Activated T-helper 17 cell treated with anti-CD3 and anti-CD28 coated beads, Interleukin-2, amount 50 U/mL, for 72 hours (primary cell): ENCODE measurements around the gene ERBB2. TPM values are rescaled to one million over a fixed set of nuclear protein-coding genes. Genes with fewer than 3 reads are reported as not detected.

ENCODE experiments used
- ATAC-seq: fragments of 150-1000 bp; cut with Tn5 transposase; replicated peaks from 2 replicates; pipeline ENCODE4 v1.10.0; 2021; ENCODE audit warnings: mild to moderate bottlenecking, moderate library complexity
- H3K27ac Mint-ChIP-seq: one replicate; pipeline ENCODE4 v1.8.0; 2022; ENCODE audit warnings: mixed read lengths
- H3K27me3 Mint-ChIP-seq: one replicate; pipeline ENCODE4 v1.8.0; 2022; ENCODE audit warnings: mixed read lengths
- H3K36me3 Mint-ChIP-seq: one replicate; pipeline ENCODE4 v1.8.0; 2022; ENCODE audit warnings: low read depth, mild to moderate bottlenecking, mixed read lengths
- H3K4me1 Mint-ChIP-seq: one replicate; pipeline ENCODE4 v1.8.0; 2022; ENCODE audit warnings: mixed read lengths
- H3K4me3 Mint-ChIP-seq: one replicate; pipeline ENCODE4 v1.8.0; 2022; ENCODE audit warnings: mild to moderate bottlenecking, mixed read lengths
- H3K9me3 Mint-ChIP-seq: one replicate; pipeline ENCODE4 v1.8.0; 2022; ENCODE audit warnings: mixed read lengths
- total RNA-seq, 2 donors: library from RNA; stranded (reverse); gene quantifications; one replicate each; pipeline ENCODE4 v1.2.3, GENCODE V29; 2022

ERBB2 gene
- total RNA-seq, 2 donors from 2014 or later = 3.4 to 5.9 TPM

DNA sequence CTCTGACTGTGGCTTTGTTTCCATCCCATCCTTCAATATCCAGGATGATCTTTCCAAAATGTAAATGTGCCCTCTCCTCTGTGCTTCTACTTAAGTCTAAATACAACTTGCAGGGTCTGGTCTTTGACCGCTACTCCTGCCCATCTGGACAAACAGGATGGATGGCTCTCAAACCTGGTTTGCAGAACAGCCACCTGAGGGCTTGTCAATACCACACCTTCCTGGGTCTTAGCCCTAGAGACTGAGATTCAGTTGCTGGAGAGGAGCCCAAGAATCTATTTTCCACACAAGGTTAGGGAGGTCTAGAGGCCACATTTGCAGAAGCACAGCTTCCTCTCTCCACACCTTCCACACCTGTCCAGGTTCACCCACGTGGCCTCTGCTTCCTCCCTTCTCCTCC is 36.0 kb downstream of the ERBB2 start:
- peaks cover 11% of the 10 kb centered on the region for H3K27me3 Mint-ChIP-seq
- H3K27ac Mint-ChIP-seq = no peak overlapping the region
- no peak for ATAC-seq
- H3K36me3 Mint-ChIP-seq = no peaks in the 10 kb centered on the region
- H3K9me3 Mint-ChIP-seq = no peaks in the 10 kb centered on the region
- H3K4me3 Mint-ChIP-seq = no peak overlapping the region
- H3K4me1 Mint-ChIP-seq = peaks cover 5% of the 10 kb centered on the region

GRCh38 chr17:39736319-39737165 is 36.7 kb downstream of the ERBB2 start:
- peaks cover 5% of the 10 kb centered on the region for H3K4me1 Mint-ChIP-seq
- no peak for ATAC-seq

DNA sequence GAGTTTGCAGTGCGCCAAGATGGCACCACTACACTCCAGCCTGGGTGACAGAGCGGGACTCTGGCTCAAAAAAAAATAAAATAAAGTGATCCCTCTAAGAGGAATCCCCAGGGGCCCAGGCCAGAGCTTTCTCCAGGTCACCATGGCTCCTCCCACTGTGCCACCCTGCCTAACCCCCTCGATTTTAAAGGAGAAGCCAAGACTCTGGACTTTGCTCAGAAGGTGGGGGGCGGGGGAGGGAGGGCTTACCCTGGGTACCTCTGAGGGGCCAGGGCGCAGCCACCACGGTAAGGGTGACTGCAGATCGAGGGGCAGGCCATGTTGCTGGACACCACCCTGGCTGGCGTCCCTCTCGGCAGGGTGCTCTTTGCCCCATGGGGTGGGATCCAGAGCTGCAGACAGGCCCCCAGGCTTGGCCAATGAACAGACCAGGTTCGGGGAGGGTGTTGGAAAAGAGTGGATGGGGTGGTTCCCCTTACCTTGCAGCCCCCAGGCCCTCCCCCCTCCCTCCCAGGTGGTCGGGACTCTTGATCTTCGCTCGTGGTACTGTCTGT is 37.4 kb downstream of the ERBB2 start:
- Mint-ChIP-seq H3K27me3 (peaks cover 11% of the 10 kb centered on the region), H3K27ac (no peak overlapping the region), H3K4me1 (peaks cover 5% of the 10 kb centered on the region), H3K4me3 (no peak overlapping the region), H3K36me3 (no peaks in the 10 kb centered on the region), H3K9me3 (no peaks in the 10 kb centered on the region)
- ATAC-seq = no peak

More at GRCh38 chr17:39736319-39737165, 36.7 kb downstream of the ERBB2 start:
- Mint-ChIP-seq H3K27ac (no peak overlapping the region), H3K9me3 (no peaks in the 10 kb centered on the region), H3K27me3 (peaks cover 11% of the 10 kb centered on the region), H3K36me3 (no peaks in the 10 kb centered on the region), H3K4me3 (no peak overlapping the region)

DNA sequence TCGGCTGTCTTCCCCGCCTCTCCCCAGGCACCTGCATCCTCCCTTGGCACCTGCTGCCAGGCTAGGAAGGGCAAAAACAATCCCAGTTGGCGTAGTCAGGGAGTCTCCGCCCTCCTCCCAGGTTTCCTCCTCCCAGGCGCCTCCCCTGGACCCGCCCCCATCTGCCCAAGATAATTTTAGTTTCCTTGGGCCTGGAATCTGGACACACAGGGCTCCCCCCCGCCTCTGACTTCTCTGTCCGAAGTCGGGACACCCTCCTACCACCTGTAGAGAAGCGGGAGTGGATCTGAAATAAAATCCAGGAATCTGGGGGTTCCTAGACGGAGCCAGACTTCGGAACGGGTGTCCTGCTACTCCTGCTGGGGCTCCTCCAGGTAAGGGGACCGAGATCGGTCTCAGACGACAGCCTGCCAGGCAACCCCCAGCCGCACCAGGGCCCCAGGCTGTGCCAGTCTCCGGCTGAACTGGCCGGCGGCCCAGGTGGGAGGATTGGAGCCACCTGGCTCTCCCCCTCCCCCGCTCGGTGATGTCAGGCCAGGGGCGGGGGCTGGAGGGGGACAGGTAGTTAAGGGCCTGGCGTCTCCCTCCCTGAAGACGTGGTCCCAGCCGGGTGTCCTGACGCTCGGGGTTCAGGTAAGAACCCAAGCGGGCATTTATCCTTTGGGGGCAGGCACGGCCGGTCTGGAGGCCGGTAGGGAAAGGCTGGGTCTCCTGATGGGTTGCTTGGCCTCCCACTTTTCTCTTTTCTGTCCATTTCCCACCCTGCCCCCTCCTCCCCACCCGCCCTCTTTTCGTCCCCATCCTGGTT is 38.1 kb downstream of the ERBB2 start, which contains the start of gene GRB7:
GRB7 (plus strand) TSS at position 179 of the 808 bp plus-strand sequence. CDS start 4,364 bp downstream, outside the sequence.
- H3K27me3 Mint-ChIP-seq = peaks cover 11% of the 10 kb centered on the region
- H3K4me3 Mint-ChIP-seq = peak within 1 kb of the TSS; percentile 52
- H3K9me3 Mint-ChIP-seq = no peaks in the 10 kb centered on the region
- ATAC-seq = no peak
- H3K36me3 Mint-ChIP-seq = no peaks in the 10 kb centered on the region
- no peak within 1 kb of the TSS for H3K27ac Mint-ChIP-seq
- peaks cover 5% of the 10 kb centered on the region for H3K4me1 Mint-ChIP-seq

GRCh38 chr17:39738568-39738901 is 38.7 kb downstream of the ERBB2 start:
- Mint-ChIP-seq H3K4me1 (peaks cover 5% of the 10 kb centered on the region), H3K27me3 (peaks cover 11% of the 10 kb centered on the region), H3K36me3 (no peaks in the 10 kb centered on the region), H3K9me3 (no peaks in the 10 kb centered on the region), H3K27ac (no peak overlapping the region), H3K4me3 (peak overlapping the region; percentile 52)
- peak; percentile 93 for ATAC-seq

DNA sequence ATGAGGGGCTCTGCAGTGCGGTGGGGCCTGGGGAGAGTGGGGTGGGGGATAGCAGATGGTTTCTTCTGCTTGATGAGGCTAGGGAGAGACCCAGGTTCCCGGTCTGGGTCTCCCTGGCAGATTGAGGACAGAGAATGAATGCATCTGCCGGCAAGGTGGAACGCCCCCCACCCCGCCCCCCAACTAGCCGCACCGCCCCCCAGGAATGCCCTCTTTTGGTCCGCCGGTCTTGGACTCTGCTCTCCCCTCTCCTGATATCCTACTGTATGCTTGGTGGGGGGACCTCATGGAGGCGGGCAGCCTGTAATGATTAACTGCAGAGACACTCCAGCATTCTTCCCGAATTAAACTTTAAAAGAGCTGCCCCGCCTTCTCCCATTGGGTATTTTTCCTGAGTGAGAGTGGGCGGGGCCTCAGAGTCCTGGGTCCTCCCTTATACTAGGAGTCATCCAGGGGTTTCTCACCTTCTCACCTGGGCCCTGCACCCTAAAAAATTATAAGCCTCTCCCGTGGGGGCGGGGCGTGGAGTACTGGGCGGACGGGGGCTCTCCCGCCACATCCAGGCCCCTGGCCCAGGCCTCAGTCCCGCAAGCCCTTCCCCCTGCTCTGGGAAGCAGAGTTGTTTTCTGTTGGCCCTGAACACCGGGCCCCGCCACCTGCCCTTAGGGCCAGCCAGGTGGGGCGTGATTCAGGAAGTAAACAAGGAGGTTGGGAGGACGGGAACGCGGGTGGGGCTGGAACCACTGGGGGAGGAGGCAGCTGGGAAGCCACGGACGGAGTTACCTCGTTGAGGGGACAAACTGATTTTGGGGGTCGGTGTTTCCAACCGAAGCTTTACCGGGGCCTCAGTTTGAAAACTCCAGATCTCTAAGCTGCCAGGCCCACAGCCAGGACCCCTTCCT is 39.4 kb downstream of the ERBB2 start:
- Mint-ChIP-seq H3K9me3 (no peaks in the 10 kb centered on the region), H3K36me3 (no peaks in the 10 kb centered on the region), H3K4me3 (peak overlapping the region; percentile 52), H3K27me3 (peaks cover 11% of the 10 kb centered on the region), H3K27ac (no peak overlapping the region), H3K4me1 (peaks cover 5% of the 10 kb centered on the region)
- ATAC-seq = no peak

- peaks cover 11% of the 10 kb centered on the region for H3K27me3 Mint-ChIP-seq
- peaks cover 5% of the 10 kb centered on the region for H3K4me1 Mint-ChIP-seq
- no peaks in the 10 kb centered on the region for H3K9me3 Mint-ChIP-seq
- H3K27ac Mint-ChIP-seq = no peak overlapping the region
- no peak overlapping the region for H3K4me3 Mint-ChIP-seq
- ATAC-seq = no peak
- no peaks in the 10 kb centered on the region for H3K36me3 Mint-ChIP-seq
These were observed 40.1 kb downstream of the ERBB2 start for GRCh38 chr17:39739885-39740356.

- peak overlapping the region; percentile 28 for H3K27ac Mint-ChIP-seq
- H3K4me3 Mint-ChIP-seq = no peak overlapping the region
- no peaks in the 10 kb centered on the region for H3K36me3 Mint-ChIP-seq
- ATAC-seq = peak; percentile 11
- H3K9me3 Mint-ChIP-seq = no peaks in the 10 kb centered on the region
- H3K4me1 Mint-ChIP-seq = peaks cover 5% of the 10 kb centered on the region
- H3K27me3 Mint-ChIP-seq = peaks cover 11% of the 10 kb centered on the region
These were observed 40.7 kb downstream of the ERBB2 start for GRCh38 chr17:39740357-39741111.

DNA sequence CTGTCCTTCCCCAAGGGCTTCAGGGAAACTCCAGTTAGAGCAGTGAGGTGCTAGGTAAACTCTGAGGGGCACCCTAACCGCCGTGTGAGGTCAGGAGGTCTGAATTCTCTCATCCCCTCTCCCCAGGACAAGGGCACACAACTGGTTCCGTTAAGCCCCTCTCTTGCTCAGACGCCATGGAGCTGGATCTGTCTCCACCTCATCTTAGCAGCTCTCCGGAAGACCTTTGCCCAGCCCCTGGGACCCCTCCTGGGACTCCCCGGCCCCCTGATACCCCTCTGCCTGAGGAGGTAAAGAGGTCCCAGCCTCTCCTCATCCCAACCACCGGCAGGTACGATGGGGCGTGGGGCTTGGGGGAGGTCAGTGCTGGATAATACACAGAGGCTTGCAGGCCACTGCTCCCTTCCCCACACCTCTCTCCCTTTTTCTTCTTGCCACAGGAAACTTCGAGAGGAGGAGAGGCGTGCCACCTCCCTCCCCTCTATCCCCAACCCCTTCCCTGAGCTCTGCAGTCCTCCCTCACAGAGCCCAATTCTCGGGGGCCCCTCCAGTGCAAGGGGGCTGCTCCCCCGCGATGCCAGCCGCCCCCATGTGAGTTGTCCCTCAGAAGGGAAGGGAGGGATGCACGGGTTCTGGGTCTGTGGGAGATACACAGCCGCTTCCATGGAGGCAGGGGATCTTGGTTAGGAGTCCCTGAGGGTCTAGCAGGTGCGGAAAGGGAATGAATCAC is 42.4 kb downstream of the ERBB2 start:
- no peaks in the 10 kb centered on the region for H3K36me3 Mint-ChIP-seq
- no peak overlapping the region for H3K4me3 Mint-ChIP-seq
- H3K9me3 Mint-ChIP-seq = no peaks in the 10 kb centered on the region
- H3K27ac Mint-ChIP-seq = no peak overlapping the region
- ATAC-seq = no peak
- peaks cover 5% of the 10 kb centered on the region for H3K4me1 Mint-ChIP-seq
- H3K27me3 Mint-ChIP-seq = peaks cover 6% of the 10 kb centered on the region

GRCh38 chr17:39742856-39743436 is 43.1 kb downstream of the ERBB2 start:
- Mint-ChIP-seq H3K9me3 (no peaks in the 10 kb centered on the region), H3K27me3 (peaks cover 6% of the 10 kb centered on the region), H3K4me3 (no peak overlapping the region), H3K4me1 (peaks cover 5% of the 10 kb centered on the region), H3K36me3 (no peaks in the 10 kb centered on the region), H3K27ac (no peak overlapping the region)
- ATAC-seq = no peak

GRCh38 chr17:39744075-39744835 is 44.4 kb downstream of the ERBB2 start:
- Mint-ChIP-seq H3K9me3 (no peaks in the 10 kb centered on the region), H3K27ac (no peak overlapping the region), H3K4me3 (no peak overlapping the region), H3K27me3 (no peaks in the 10 kb centered on the region), H3K36me3 (no peaks in the 10 kb centered on the region), H3K4me1 (no peaks in the 10 kb centered on the region)
- ATAC-seq = no peak

DNA sequence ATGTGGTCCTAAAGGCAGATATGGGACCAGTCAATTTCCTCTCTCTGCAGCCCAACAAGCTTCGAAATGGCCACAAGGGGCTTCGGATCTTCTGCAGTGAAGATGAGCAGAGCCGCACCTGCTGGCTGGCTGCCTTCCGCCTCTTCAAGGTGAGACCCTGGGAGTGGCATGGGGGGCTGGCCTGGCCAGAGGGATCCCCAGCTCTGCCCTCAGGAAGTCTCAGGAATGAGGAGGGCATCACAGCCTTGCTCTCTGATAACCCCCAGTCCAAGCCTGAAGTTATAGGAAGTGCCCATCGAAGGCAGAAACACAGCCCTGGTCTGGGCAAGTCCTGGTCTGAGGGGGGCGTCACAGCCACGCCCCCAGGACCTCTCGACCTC is 45.0 kb downstream of the ERBB2 start:
- ATAC-seq = no peak
- H3K4me3 Mint-ChIP-seq = no peak overlapping the region
- H3K9me3 Mint-ChIP-seq = no peaks in the 10 kb centered on the region
- no peaks in the 10 kb centered on the region for H3K36me3 Mint-ChIP-seq
- H3K27me3 Mint-ChIP-seq = no peaks in the 10 kb centered on the region
- H3K27ac Mint-ChIP-seq = no peak overlapping the region
- H3K4me1 Mint-ChIP-seq = no peaks in the 10 kb centered on the region
